ENCODE data around the gene PPP1R3C.

PPP1R3C gene

DNA sequence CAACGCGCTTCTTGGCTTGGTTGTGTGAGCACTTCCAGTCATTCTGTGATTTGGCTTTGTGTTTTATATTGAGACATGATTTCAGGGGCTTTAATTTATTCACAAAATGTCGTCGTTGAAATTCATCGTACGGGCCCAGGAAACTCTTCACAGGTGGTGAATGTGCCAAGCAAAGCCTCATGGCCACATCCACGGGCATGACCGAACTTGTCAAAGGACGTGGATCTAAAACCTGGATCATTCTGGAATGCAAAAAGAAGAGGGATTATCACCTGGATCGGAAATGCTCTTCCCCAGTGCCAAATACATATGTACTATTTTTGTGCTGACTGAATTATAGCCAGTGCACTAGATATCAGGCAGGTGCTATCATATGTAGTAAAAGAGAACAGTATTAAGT is 2.2 kb downstream of the PPP1R3C start:
- no peak for DNase-seq

DNA sequence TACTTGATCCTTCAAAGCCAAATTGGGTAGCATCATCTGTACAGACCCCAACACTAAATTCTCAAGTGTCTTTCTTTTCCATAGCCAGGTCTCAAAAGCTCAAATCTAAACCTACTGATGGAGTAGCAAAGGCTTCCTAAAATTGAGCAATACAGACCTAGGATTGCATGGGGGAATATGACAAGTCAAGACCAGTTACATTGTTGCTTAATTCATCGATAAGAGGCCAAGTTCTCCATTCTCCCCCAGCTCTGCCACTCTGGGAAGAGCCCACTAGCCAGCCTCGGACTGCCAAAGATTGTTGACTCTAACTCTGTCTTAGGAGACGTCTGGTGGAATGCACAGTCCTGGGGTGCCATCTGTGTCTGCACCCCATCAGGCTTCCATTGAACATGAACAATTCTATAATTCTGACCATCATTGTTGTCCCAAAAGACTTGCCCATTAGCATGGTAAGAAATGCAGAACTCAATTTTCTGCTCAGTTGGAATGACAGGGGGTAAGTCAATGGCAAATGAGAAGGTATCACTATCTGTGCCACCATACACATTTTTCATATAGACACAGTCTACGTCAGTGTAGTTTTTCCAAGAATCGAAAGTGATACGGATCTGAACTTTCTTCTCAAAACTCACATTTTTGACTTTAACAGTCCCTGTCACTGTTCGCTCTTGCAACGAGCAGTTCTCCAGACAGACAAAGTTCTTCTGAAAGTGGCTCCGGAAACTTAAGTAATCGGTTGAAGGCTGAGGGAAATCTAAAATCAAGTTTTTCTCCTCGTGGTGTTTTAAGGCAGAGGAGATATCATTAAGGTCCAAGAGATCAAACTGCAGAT is 2.9 kb downstream of the PPP1R3C start:
- no peak for DNase-seq

DNA sequence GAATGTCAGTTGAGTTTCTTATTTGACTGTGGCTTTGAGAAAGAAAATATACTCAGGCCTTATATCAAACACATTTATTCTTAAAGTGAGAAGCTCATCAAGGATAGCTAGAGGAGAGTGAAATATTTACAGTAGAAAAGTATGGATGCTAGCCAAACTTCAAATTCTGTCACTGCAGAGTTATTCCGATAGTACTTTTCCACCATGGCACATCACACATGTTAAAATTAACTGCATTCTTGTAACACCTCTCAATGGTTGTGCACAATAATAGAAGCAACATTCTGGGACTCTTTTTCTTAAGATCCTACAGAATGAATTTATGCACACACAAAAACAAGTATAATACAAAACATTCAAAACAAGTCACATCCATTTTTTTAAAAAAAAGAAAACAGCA is 4.5 kb downstream of the PPP1R3C start:
- DNase-seq, result no peak

DNA sequence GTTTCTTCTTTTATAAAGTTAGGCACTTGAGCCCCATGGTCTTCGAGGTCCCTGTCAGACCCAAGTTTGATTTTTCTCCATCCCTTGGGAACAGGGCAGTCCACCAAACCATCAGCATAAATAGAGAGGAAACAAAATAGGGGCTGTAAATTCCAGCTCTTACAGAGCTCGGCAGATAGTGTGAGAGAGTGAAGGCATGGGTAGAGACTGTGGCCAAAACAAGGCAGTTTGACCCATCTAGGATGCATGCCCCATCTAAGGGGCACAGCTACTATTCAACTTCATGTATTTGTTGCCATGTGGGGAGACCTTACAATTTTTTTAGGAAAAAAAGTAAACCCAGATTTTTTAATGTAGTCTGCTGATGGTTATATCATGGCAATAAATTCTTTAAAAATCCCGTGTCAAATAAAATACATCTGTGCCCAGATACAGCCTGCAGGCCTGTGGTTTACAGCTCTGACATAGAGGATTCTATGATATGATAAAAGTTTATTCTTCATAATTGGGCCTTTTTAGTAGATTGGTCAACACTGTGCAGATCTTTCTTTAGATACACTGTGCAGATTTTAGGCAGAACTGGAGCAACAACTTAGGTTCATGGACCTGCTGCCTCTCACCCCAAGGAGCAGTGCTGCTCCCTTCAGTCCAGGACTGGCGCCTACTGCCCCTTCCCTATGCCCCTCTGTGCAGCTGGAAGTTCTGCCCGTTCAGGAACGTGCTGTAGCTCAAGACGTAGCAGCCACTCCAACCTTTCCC is 5.3 kb downstream of the PPP1R3C start:
- DNase-seq, result no peak

DNA sequence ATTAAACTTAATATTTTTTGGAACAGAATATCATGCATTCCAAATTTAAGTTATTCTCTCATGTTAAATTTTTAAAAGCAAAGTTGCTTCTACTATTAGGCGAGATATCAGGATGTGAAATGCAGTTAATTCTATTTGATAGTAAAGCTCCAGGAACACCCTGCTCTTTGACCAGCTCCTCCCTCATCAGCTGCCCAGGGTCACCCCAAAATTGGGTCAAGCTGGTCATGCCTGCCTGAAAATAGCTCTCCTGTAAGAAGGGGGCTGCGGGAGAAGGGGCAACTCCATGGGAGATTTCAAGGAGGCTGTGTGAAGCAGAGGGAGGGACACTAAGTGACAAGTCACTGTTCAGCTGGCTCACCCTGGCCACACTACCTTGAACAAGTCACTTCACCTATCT is 5.9 kb downstream of the PPP1R3C start:
- DNase-seq, result no peak

DNA sequence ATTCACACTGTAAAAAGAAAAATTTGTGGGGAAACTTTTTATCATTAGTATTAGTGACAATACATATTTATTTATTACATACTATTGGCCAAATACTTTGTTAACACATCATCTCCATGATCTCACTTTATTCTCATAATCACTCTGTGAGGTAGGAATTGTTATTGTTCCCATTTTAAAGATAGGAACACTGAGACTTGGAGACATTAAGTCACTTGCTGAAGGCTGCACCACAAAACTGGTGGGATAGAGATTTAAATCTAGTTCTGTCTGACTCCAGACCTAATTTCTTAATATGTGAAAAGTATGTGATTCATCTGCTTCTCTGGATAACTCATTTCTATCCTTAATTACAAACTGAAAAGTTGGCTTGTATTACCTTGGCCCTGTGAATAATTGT is 8.2 kb downstream of the PPP1R3C start:
- DNase-seq, result no peak

DNA sequence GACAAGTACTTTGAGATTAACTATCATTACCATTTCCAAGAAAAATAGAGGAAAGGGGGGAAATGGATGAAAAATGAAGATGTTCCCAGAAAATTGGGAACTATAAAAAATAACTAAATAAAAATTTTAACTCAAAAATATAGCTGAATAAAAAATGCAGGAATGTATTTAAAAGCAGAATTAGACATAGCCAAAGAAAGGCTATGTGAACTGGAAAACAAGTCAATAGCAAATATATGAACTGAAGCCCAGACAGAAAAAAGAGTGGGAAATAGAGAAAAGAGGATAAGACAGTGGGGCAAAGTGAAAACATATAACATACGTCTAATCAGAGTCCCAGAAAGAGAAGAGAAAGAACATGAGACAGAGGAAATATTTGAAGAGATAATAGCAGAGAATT is 10.3 kb downstream of the PPP1R3C start:
- no peak for DNase-seq

DNA sequence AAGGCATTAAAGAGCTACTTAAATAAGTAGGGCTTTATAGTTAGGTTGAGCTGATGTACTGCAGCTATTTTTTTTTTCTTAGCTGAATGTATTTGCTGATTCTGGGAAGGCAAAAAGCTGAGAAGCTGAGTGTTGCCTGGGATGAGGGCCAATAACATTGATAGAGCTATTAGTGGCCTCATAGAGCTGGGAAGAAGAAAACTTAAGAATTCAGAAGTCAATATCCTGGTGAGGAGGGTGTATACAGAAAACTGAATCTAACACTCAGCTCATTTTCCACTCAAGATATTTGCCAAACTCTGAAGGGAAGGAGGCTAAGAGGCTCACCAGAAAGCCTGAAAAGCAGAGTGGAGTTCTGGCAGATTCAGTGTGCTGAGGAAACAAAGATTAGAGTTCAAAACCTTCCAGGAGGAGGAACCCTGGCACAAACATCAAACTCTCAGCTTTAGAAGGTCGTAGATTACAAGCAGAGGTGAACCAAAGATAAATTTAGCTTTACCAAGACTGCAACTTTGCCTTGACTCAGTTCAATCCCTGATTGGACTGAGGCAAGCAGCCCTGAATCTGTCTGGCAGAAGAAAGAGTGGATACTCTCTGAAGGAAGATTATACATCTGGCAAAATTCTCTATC is 11.3 kb downstream of the PPP1R3C start:
- no peak for DNase-seq

DNA sequence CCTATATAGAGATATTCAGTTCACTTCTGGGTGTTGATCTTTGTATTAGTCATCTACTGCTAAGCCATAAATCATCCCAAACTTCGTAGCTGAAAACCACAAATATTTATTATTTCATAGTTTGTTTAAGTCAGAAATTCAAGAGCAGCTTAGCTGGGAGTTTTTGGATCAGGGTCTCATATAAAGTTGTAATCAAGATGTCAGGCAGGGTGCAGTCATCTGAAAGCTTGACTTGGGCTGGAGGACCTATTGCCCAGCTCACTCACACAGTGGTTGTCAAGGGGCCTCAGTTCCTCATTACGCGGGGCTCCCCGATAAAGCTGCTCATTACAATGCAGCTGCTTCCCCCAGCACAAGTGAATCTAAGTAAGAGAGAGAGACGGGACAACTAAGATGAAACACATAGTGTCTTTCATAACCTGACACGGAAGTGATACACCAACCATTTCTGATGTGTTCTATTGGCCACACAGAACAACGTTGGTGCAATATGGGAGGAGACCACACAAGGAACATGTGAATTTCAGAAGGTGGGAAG is 15.7 kb downstream of the PPP1R3C start:
- DNase-seq, result no peak

DNA sequence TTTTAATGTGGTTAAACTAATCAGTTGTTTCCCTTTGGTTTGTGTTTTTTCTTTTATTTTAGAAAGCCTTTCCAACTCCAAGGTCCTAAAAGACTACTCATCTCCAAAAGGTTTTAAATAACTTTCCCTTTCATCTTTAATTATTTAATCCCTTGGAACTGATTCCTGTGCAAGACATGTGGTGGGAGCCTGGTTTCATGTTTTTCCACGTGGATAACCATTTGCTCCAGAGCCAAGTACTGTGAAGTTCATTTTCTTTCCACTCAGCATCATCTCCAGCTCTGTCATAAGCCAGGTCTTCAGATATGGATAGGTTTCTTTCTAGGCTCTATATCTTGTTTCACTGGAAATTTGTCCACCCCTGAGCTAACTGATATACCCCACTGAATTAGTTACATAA is 16.7 kb downstream of the PPP1R3C start:
- no peak for DNase-seq

DNA sequence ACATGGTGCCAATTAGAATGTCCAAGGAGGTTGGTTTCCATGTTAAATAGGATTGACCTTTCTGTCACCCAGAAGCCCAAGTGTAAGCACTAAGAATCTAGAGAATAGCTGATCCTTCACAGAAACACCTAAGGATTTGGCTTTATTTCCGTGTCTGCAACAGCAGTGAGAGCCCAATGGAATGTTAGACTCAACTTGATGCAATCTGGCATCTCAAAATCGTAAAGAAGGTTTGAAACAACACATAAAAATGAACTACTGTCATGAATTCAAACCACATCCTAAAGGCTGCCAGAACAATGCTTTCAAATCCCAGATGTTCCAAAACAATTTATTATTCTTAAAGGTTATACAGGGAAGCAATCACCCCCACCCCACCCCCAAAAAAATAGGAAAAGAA is 18.6 kb downstream of the PPP1R3C start:
- DNase-seq, result no peak

DNA sequence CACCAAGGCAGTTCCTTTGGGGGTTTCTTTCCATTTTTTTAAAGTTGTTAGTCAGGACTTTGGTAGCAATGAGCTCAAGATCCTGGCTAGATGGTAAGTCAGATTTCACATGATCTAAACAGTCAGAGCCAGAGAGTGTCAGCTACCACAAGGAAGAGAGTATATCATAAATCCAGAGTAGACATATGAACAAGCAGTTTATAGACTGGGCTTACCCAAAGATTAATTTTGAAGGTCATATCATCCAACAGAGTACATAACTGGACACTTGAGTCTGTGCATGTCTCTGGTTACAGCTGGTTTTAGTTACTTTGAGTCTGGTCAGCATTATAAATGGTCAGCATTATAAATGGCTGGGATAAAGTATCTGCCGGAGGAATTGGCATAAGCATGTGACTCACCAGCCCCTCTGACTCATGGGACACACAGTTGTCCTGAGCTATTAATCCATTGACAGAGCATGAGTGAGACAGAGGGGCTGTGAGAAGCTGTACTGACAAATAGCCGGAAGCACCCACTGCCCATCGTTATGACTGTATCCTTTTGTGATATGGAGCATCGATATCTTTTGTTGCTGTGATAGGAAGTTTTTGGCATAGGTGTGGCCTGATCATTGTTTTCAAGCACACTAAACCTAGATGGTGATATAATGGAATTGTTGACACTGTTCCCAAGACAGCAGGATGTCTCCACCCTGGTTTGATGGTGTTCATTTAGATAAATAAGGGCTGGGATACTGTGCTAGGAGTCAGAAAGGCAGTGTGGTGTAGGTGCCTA is 19.3 kb downstream of the PPP1R3C start:
- no peak for DNase-seq

DNA sequence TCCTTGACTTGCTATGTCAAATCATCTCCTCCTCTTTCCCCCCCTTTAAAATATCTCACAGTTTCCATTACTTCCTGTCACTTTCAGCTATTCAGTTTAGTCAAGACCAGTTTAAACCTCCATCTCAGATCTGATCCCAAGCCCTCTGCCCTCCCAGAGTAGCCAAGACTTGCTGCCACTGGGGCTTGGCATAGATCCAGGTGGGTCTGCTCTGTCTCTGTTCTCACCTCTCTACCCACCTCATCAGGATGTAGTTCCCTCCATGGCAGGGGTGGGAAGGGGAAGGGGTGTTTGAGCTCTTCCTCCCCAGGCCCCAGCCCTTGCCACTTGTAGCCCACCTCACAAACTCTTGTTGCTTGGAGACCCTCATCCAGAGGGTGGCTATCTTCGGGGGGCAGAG is 22.0 kb downstream of the PPP1R3C start:
- no peak for DNase-seq

DNA sequence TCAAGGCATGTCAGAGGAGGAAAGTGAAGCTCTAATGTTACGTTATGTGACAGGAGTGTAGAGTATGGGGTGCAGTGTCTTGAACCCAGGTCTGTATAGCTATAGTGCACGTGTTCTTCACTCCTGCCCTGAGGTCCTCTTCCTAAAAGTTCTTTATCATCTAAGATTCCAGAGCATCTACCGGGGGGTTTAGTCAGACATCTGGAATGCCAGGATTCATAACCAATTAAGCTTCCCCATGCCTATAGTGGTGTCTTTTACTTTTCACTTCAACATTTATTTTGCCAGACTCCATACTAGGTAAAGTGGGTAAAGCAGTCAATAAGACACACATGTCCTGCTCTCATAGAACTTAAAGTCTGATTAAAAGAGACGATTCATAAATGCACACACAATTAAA is 22.4 kb downstream of the PPP1R3C start:
- no peak for DNase-seq

DNA sequence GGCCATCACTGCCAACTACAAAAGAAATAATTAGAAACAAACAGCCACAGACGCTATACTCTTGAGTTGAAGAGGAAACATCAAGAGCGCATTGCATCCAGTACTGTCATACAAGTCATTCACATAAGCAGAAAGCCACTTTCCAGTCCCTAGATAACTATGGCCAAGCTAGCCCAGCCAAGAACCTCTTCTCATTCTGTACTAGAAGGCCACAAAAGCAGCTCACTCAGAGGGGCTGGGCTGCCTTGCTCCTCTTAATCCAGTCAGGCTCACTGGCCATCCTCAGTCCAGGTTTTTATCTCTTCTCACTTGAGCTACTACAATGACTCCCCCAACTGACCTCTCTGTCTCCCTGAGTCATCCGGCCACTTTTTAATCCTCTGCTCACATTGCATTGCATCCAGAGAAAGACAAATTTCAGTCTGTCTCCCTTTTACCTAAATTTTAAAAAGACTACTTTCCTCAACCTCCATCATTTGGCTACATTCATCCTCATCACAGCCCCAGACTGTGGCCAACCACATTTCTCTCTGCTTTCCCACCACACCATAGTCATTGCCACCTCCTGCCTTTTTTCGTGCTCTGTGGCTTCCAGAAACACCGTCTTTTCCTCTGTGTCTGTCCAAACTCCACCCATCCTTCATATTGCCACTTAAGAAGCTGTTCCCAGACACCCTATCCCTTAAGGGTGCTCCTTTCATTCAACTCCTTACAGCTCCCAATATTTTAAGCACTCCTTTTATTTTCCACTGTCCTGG is 25.0 kb downstream of the PPP1R3C start:
- no peak for DNase-seq

DNA sequence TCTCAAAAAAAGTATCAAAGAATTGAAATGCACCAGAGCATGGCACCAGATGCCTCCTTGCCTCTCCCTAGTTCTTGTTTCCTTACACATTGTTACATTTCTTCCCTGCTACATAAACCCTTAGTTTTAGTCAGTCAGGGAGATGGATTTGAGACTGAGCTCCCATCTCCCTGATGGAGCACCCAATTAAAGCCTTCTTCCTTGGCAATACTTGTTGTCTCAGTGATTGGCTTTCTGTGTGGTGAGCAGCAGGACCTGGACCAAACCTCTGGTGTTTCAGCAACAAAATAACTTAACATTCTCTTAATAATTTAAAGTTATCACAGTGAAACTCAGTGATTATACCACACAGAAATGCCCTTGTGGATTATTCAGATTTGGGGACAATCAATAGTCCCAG is 26.9 kb downstream of the PPP1R3C start:
- no peak for DNase-seq

DNA sequence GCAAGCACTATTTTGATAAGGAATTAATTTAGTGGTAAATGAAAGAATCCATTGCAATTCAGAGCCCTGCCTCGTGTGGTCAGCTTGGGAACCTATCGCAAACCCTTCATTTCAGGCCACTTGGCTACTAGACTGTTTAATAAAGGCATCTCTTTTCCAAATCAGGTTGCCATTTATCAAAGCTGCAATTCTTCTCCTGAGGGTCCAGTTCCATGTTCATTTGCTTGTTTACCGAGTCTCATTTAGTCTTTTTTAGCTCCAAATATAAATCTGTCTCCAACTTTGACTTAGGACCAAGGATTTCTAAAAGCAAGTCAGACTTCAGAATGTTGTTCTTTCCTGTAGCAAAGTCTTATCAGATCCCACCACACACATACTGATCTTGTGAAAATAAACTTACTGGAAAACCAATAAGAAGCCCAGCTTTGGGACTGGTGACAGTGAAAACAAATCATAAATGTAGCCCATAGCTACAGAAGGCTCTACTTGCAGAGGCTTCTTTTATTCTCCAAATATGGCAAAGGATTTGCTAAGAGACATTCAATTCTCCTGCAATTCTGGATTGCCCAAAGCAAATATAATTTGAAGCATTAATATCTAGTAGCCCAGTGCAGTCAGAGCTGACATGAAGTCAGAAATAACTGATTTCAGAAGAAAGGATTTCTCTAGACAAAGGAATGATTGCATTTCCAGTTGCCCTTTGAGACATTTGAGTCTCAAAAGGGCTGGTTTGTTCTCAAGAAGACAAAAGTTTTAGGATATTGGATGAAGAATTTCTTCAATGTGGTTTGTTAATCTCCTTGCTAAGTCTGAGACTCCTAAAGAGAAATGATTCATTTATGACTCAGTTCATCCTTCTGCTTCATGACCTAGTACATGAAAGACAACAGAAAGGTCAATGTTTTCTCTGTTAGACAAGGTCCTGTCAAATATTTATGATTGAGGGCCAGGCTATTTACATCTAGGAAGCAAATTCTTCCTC is 28.0 kb downstream of the PPP1R3C start:
- peak; percentile 23 for DNase-seq

DNA sequence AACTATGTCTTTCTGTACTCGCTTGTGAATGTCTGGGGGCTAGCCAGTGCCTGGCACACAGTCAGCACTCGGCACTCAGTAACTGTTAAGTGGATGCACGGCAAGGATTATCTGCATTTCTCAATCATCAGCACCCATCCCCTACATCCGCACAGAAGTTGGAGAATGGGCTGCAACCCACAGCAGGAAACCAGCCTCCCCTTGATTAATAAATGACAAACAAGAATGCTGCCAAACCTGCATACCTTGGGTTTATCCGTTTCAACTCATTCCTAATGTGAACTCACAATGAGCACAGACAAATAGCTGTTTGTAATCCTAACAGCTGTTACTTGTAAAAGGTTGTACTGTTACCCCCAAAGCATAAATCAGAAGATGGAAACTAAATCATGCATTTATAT is 28.9 kb downstream of the PPP1R3C start:
- DNase-seq, result no peak

DNA sequence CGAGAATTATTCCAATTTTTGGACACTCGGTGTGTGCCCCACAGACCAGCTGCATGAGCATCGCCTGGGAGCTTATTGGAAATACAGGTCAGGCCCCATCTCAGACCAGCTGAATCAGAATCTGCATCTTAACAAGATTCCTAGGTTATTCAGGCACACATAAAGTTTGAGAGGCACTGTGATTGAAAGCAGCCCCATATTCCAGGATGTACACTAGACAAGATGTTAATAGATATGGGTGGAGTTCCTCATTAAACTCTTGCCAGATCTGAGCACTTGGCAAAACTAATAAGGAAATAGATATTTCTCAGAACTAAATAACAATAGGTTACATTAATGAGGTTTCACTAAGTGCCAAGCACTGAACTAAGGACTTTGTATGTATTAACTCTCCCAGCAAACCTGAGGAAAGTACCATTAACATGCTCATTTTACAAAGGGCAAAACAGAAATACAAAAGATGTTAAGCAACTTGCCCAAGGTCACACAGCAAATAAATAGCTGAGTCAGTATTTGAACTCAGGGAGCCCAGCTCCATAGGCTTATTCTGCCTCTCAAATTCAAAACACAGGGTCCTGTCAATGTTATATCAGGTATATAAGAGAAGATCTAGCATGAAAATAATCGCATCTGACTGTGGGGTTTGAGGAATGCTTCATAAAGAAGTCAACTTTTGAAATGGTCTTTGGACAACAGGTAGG is 29.9 kb downstream of the PPP1R3C start:
- DNase-seq, result no peak

DNA sequence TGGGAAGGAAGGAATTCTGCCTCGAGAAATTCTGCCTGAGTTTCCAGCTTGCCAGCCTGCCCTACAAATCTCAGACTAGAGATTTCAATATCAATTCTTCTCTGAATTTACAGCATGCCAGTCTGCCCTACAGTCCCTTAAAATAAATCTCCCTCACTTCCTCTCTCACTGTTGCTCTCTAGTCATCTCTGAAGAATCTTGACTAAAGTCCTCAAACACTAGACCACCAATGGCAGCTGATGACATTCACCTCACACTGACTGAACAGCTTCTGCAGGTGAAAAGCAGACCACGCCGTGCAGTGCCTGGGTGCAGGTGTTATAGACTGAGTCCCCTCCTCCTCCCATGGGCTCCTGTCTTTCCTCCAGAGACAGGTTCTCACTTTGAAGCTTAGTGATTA is 30.4 kb downstream of the PPP1R3C start:
- no peak for DNase-seq

Measured in right kidney (tissue), 1 donor.